Liver (tissue), 3 donors: ENCODE results near the gene CATSPER4.

Experiments
- CTCF ChIP-seq: fragments of 150-350 bp; IDR thresholded peaks from 2 replicates; pipeline ENCODE4 v1.5.1; 2017; ENCODE audit warnings: improper control_type of control experiment, low read depth, low read length; ENCODE audit not compliant: missing input control
- RAD21 ChIP-seq, 2 donors: IDR thresholded peaks; 2 replicates each; pipeline ENCODE4 v1.6.1; 2016; ENCODE audit warnings: antibody characterized with exemption in 2 of 2, mild to moderate bottlenecking in 2 of 2
- donor health status: healthy.
- donor health status: healthy.

- no peak for TF ChIP-seq RAD21 (IDR thresholded peaks at IDR 0.05)
- no peak for TF ChIP-seq CTCF
Observed at GRCh38 chr1:26169198-26169554, 21.2 kb upstream of the CATSPER4 start.
